Stimulated activated CD4-positive, alpha-beta T cell treated with anti-CD3 and anti-CD28 coated beads, Interleukin-2, amount 100 ng/mL, for 4 hours (primary cell): ENCODE results near the gene RPL6.

Experiments used
- DNase-seq: peaks from one replicate; pipeline ENCODE4 v3.0.0-alpha.2; 2020; ENCODE audit warnings: low read depth

Gene RPL6

DNA sequence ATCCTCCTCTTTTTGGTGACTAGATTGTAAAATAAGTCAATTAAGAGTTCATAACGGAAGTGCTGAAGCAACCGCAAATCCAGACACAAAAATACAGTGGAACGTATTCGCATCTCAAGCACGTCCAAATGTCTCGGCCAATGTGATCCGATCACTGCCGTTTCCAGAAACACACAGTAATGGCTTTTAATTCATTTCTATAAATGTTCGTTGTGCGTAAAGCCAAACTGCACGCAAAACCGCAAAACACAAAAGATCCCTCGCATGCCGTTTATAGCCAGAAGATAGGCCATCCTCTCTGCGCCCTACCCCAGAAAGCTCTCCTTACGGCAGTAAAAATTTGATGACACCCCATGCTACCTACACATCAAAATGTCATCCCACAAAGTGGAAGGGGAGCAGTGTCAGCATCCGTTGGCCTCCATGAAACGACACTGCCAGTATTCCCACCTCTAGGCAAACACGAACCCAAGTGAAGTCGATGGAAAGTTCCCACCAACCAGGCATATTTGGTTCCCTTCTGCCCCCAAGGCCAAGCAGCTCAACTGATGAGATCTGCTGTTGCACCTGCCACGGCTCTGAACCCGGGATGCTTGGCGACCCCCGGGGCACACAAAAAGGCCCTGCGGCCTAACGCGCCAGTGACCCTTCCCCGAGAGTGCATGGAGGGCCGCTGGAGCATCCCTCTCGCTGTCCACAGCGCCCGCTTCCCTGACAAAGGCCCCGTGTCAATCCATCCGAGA lies 28.6 kb downstream of the RPL6 start:
- no peak for DNase-seq

DNA sequence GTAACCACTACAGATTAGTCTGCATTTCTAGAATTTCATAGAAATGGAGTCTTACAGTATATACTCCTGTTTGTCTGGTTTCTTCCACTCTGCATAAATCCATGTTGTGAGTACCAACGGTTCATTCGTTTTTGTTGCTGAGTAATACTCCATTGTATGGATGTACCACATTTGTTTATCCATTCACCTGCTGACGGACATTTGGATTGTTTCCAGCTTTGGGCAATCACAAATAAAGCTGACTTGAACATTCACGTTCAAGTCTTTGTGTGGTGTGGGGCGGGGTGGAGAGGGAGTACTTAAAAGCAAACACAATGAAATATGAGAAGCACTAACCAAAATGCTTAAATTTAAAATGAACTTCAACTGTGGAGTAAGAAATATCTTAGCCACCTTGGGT lies 34.3 kb downstream of the RPL6 start:
- DNase-seq = no peak

DNA sequence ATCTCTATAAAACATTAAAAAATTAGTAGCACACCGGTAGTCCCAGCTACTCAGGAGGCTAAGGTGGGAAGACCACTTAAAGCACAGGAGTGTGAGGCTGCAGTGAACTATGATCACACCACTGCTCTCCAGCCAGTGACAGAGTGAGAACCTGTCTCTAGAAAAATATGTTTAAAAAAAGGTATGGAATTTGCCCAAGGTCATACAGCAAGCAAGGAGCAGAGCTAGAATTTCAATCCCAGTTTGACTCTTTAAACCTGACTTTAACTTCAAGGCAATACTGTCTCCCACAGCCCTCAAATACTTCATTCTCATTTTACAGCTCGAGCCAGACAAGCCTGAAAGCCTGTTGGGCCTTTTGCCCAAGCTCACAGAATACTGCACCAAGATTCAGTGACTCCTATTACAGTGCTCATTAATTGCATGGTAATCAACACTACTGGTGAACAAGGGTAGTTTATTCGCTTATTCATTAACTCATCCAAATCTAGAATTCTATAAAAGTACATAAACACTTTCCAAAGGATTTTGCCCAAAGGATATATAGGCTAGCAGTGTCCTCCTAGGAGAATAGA lies 35.2 kb downstream of the RPL6 start:
- no peak for DNase-seq

DNA sequence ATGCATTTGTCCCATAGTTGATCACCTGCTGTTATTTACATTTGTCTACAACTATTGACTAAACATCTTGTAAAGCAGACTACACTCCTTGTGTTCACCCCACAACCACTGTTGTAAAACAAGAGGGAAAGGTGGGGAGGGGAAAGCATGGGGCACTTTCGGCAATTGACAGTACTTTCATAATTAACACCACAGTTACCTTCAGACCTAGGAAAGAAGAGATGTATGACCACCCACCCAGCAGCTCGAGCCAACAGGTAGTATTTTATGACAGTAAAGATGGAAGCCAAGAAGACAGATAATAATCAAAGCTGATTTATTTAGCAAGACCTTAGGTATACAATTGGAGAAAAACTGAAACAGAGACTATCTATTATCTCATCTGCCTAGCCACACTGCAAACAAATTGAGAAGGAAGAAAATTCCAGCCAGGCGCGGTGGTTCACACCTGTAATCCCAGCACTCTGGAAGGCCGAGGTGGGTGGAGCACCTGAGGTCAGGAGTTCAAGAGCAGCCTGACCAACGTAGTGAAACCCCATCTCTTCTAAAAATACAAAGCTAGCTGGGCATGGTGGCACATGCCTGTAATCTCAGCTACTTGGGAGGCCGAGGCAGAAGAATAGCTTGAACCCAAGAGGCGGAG lies 38.4 kb downstream of the RPL6 start:
- DNase-seq = no peak

DNA sequence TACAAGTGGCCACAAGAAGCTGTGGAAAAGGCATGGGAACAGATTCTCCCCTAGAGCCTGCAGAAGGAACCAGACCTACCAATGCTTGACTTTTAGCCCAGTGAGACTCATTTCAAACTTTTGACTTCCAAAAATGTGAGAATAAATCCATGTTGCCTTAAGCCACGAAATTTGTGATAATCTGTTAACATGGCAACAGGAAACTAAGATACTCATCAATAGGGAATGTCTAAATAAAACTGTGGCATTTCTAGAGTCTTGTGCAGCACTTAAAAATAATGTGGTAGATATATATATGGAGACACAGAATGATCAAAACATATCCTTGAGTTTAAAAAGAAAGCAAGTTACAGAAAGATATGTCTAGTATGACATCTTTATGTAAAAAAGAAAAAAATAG lies 39.2 kb downstream of the RPL6 start:
- no peak for DNase-seq

DNA sequence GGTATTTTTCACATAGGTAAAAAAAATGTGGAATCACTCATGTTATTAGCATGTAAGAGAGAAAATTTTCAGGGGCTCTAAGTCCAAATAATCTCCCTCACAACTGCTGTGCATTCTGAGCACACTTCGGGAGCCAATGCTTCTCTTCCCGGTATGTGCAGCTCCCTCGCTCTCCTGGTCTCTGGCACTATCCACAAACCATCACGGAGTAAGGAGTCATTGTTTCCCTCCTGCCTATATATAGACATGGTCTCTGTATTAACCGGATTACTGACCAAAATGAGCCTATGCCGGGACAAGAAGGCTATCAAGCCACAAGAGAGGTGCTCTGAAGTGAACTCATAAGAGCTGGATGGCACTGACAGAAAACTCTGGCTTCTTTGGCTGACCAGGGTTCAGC lies 40.5 kb downstream of the RPL6 start:
- no peak for DNase-seq

DNA sequence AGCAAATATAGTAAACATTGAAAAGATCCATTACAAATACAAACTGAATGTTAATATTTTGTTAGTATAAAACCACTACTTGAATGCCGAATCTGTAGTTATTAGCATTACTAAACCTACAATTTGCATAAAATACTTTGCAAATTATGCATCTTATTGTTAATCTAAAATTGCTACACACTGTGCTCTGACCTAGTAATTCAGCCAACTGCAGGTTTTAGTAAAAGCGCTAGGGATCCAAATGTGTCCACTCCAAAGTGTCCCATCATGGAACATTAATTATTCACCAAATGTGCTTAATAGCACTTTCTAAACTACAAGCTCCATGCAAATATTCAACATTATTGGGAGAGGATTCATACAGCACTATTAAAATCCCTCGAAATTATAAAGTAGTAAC lies 41.4 kb downstream of the RPL6 start:
- DNase-seq = no peak

DNA sequence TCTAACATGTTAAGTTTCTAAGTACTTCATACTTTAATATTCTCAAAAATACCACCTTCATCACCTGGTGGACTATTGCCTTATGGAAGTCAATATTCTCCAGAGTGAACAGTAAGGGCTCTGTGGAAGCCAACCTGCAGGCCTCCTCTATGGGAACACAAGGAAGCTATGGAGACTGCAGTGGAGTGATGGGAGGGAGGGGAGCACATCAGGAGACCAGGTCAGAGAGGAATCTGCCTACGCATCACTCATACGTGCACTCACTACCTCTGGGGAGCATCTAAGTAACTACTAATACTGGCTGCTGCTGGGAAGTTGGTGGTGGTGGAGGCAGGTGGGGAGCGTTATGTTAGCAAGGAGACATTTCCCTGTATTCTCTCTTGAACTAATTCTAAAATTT lies 47.1 kb downstream of the RPL6 start:
- no peak for DNase-seq

DNA sequence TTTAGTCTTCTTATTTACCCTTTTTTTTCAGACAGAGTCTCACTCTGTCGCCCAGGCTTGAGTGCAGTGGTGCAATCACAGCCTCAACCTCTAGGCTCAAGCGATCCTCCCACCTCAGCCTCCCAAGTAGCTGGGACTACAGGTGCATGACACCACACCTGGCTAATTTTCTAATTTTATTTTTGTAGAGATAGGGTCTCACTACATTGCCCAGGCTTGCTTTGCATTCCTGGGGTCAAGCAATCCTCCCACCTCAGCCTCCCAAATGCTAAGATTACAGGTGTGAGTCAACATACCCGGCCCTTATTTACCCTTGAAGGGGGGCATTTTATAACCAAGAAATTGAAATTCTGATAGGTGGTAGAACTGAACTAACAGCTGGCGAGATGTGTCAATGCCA lies 48.1 kb downstream of the RPL6 start:
- DNase-seq = no peak

DNA sequence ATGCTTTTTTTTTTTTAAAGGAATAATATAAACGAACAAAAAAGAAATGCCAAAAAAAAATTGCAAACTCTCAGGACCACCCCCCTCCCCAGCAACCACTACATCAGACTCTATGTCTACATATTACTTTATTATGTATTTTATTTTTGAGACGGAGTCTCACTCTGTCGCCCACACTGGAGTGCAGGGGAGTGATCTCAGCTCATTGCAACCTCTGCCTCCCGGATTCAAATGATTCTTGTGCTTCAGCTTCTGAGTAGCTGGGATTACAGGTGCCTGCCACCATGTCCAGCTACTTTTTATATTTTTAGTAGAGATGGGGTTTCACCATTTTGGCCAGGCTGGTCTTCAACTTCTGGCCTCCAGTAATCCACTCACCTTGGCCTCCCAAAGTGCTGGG lies 50.1 kb downstream of the RPL6 start:
- DNase-seq = no peak

DNA sequence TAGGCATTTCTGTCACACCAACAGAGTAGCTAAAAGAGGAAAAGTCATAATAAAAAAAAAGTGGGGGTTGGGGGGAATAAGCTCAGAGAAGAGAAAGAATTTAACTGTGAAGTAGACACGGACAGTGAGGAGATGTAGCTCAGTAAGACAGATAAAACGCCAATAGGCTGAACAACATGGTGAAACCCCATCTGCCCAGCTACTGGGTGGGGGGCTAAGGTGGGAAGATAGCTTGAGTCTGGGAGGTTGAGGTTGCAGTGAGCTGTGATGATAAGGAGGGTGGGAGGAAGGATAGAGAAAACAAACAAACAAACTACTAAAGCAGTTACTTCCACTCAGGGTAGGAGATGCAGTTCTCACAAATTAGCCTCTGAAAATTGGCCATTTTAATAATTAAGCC lies 52.2 kb downstream of the RPL6 start:
- DNase-seq = no peak
